Endometrial microvascular endothelial cells (primary cell): ENCODE data around the gene SRSF1. TPM values are rescaled to one million over a fixed set of nuclear protein-coding genes. Genes with fewer than 3 reads are reported as not detected.

Experiments
- in situ Hi-C: cut with HindIII; loops from 2 replicates; pipeline ENCODE4 v1.10.0; 2017; ENCODE audit warnings: low sequenced_read_pairs, low pct_unique_long_range_greater_than_20kb; ENCODE audit errors: inconsistent ontology term
- total RNA-seq: library from RNA; depleted of rRNA; stranded (reverse); fragments of >200 nt; gene quantifications from one replicate; pipeline ENCODE4 v1.2.3, GENCODE V29; 2015; ENCODE audit errors: inconsistent ontology term

Gene SRSF1
- total RNA-seq, 1 donor from 2014 or later, result 310 TPM

- in situ Hi-C loops, result no loop called here
Observed at GRCh38 chr17:57953705-57954396, 53.2 kb downstream of the SRSF1 start.

Other genes starting within 250 kb of the SRSF1 start
- 94.2 TPM for gene MRPS23, start 157.2 kb downstream of the SRSF1 start, total RNA-seq
- 11.3 TPM for gene CUEDC1, start 51.8 kb downstream of the SRSF1 start, total RNA-seq
- gene VEZF1, start 19.0 kb downstream of the SRSF1 start, total RNA-seq, result 44.7 TPM
- gene DYNLL2, start 76.2 kb upstream of the SRSF1 start, total RNA-seq, result 10.9 TPM
- not detected for gene OR4D1, start 141.1 kb upstream of the SRSF1 start, total RNA-seq
- gene OR4D2, start 159.7 kb upstream of the SRSF1 start, total RNA-seq, result not detected
- gene EPX, start 185.5 kb upstream of the SRSF1 start, total RNA-seq, result not detected
- gene MKS1, start 212.0 kb upstream of the SRSF1 start, total RNA-seq, result 15.9 TPM
- gene LPO, start 231.3 kb upstream of the SRSF1 start, total RNA-seq, result not detected